Esophagus squamous epithelium (tissue), 5 donors: ENCODE measurements around the gene HMCN1. TPM values are rescaled to one million over a fixed set of nuclear protein-coding genes. Genes with fewer than 3 reads are reported as not detected.

Experiments used
- DNase-seq: peaks from one replicate; lab custom pipeline; 2025; lab: John Stamatoyannopoulos, UW
- H3K27ac ChIP-seq, 4 donors: fragments of 200-600 bp; sonication (generic); one replicate each; pipeline ENCODE4 v1.5.1; 2016 to 2019; ENCODE audit warnings: mild to moderate bottlenecking in 1 of 4
- H3K27me3 ChIP-seq, 4 donors: fragments of 200-600 bp; sonication (generic); 1 replicate in 3 of 4; 2 replicates in 1 of 4; pipeline versions ENCODE4 v1.5.1 to v1.6.0; 2017 to 2021; ENCODE audit warnings: antibody characterized with exemption in 1 of 4
- H3K36me3 ChIP-seq, 3 donors: fragments of 200-600 bp; sonication (generic); one replicate each; pipeline ENCODE4 v1.5.1; 2016 to 2019
- H3K4me1 ChIP-seq, 3 donors: fragments of 200-600 bp; sonication (generic); one replicate each; pipeline ENCODE4 v1.5.1; 2017 to 2019
- H3K4me3 ChIP-seq, 4 donors: fragments of 200-600 bp; sonication (generic); 1 replicate in 3 of 4; 2 replicates in 1 of 4; pipeline ENCODE4 v1.5.1; 2016 to 2019; ENCODE audit warnings: mild to moderate bottlenecking in 2 of 4, moderate library complexity in 1 of 4
- H3K9me3 ChIP-seq, 3 donors: fragments of 200-600 bp; sonication (generic); one replicate each; pipeline ENCODE4 v1.5.1; 2016 to 2019
- POLR2A ChIP-seq, 4 donors: fragments of 450-650 bp; IDR thresholded peaks; one replicate each; pipeline ENCODE4 v1.6.1; 2017; ENCODE audit warnings: antibody characterized with exemption in 4 of 4, mild to moderate bottlenecking in 4 of 4, moderate library complexity in 3 of 4
- WGBS, 2 donors: methylation state at CpG; one replicate each; pipeline ENCODE4 v1.1.5; 2018; 5-methylcytosine and 5-hydroxymethylcytosine counted together
- intact Hi-C: fragments of 100-400 bp; cut with DNase I; formaldehyde crosslinking; loops from one replicate; pipeline ENCODE4 v1.15.0; 2022
- total RNA-seq, 4 donors: library from RNA; depleted of rRNA; stranded (reverse); fragments of >200 nt; gene quantifications; one replicate each; pipeline ENCODE4 v1.1.0, GENCODE V29; 2016
- TF ChIP-seq, protein P1 (sequence below), 6 experiments: fragments of 450-650 bp in 4 of 6; fragments of 200-600 bp in 2 of 6; sonication (generic) in 2 of 6; IDR thresholded peaks; one replicate each; pipeline ENCODE4 v1.5.1; 2016 to 2019; ENCODE audit warnings: antibody characterized with exemption in 6 of 6, mild to moderate bottlenecking in 4 of 6, moderate library complexity in 4 of 6
- donor health status: DM: yes; HTN: yes; CAD: no.

HMCN1 gene
- total RNA-seq, 4 donors from 2014 or later: 0.49 to 6.7 (median 3.3) TPM

DNA sequence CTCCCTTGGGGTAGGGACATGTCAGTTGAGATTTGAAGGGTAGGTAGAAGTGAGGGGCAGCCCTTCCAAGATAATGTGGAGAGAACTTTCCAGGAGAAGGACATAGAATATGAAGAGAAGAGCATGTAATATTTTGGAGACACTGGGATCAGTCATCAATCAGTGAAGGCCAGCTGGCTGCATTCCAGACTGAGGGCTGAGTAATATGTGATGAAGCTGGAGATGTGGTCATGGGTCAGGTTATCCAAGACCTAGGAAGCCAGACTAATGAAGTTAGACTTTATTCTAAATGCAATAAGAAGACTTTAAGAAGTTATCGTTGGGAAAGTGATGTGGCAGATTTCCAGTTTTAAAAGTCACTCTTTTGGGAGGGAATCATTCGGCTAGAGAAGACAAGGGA is 262.0 kb downstream of the HMCN1 start:
- DNase-seq: no peak
- no peak overlapping the region for H3K4me3 ChIP-seq
- intact Hi-C loops: no loop called here
- 40 to 60% methylated on average over 2 of the region's 2 CpGs for WGBS, 2 donors
- H3K36me3 ChIP-seq: no peaks in the 10 kb centered on the region
- H3K9me3 ChIP-seq: no peaks in the 10 kb centered on the region
- H3K4me1 ChIP-seq: no peaks in the 10 kb centered on the region
- TF ChIP-seq, protein P1, sequence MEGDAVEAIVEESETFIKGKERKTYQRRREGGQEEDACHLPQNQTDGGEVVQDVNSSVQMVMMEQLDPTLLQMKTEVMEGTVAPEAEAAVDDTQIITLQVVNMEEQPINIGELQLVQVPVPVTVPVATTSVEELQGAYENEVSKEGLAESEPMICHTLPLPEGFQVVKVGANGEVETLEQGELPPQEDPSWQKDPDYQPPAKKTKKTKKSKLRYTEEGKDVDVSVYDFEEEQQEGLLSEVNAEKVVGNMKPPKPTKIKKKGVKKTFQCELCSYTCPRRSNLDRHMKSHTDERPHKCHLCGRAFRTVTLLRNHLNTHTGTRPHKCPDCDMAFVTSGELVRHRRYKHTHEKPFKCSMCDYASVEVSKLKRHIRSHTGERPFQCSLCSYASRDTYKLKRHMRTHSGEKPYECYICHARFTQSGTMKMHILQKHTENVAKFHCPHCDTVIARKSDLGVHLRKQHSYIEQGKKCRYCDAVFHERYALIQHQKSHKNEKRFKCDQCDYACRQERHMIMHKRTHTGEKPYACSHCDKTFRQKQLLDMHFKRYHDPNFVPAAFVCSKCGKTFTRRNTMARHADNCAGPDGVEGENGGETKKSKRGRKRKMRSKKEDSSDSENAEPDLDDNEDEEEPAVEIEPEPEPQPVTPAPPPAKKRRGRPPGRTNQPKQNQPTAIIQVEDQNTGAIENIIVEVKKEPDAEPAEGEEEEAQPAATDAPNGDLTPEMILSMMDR (IDR thresholded peaks at IDR 0.05): no peak
- no peak for TF ChIP-seq POLR2A (IDR thresholded peaks at IDR 0.05)
- no peaks in the 10 kb centered on the region for H3K27me3 ChIP-seq
- H3K27ac ChIP-seq: no peak overlapping the region

DNA sequence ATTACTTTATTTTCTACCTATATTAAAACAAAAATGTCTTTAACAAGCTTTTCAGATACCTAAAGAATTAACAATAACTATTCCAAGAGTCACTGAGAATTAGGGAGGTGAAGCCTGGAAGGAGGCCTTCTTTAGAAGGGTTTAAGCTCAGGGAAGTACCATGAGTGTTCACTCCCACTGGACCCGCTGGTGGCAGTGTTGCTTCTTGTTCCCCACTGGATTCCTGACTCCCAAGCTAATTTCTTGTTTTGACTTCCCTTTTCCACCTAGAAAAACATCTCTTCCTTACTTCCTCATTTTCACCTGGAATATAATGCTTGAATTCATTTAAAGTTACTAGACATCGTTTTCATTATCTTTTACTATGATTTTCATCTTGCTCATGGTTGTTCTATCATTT is 264.2 kb downstream of the HMCN1 start:
- Histone ChIP-seq H3K4me1 (no peaks in the 10 kb centered on the region), H3K27ac (no peak overlapping the region), H3K9me3 (no peaks in the 10 kb centered on the region), H3K36me3 (no peaks in the 10 kb centered on the region), H3K27me3 (no peaks in the 10 kb centered on the region), H3K4me3 (no peak overlapping the region)
- DNase-seq: no peak
- TF ChIP-seq, protein P1 (IDR thresholded peaks at IDR 0.05): no peak
- TF ChIP-seq POLR2A (IDR thresholded peaks at IDR 0.05): no peak
- 80 to 86% methylated on average over 2 of the region's 2 CpGs for WGBS, 2 donors
- intact Hi-C loops: no loop called here

DNA sequence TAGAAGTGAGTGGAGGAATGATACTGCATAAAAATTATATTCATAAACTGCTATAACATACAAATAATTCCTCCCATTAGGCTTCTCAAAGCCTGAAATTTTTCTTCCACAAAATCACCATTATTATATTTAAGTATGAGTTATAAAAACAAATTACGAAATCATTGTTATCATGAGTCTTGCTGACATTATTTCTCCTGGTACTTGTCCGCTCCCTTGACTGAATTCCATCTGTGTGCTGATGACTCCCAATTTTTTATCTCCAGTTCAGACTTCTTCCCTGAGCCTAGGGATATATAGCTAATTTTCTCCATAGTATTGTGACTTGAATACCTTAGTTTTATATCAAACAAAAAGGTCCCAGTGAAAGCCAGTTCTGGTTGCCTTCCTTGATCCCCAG is 268.2 kb downstream of the HMCN1 start:
- H3K36me3 ChIP-seq: no peaks in the 10 kb centered on the region
- DNase-seq: no peak
- WGBS, 2 donors: 81 to 94% methylated on average over 2 of the region's 2 CpGs
- no peaks in the 10 kb centered on the region for H3K27me3 ChIP-seq
- no peaks in the 10 kb centered on the region for H3K9me3 ChIP-seq
- H3K4me3 ChIP-seq: no peak overlapping the region
- intact Hi-C loops: no loop called here
- no peak for TF ChIP-seq POLR2A (IDR thresholded peaks at IDR 0.05)
- TF ChIP-seq, protein P1 (IDR thresholded peaks at IDR 0.05): no peak
- no peaks in the 10 kb centered on the region for H3K4me1 ChIP-seq
- H3K27ac ChIP-seq: no peak overlapping the region

DNA sequence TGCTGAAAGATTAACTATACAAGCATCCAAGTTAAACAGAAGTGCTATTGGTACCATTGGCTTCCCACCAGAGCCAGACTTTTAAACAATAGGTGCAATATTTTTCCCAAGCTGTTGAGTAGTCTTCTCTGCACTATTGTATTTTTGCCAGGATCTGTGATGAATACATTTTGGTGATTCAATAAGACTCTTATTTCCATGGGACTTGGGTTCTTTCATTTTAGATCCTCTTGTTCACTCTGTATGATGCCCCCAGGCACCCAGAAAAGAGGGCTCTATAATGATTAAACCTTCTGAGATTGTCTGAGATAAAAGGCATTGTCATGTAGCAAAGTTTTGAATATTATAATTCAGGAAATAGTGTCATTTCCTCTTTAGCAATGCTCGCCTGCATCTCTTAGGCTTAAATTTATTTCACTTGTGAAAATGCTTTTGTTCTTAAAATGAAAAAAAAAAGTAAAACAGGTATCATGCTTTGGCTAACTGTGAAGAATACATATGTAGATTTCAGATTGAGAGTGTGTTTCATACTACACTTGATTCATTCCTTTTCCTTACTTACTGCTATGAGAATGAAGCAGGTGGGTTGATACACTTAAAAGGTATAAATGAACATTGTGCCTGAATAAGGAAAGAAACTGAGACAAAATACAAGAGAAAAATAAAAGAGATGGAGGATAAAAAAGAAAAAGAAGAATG is 275.0 kb downstream of the HMCN1 start:
- 8 to 27% methylated on average over 1 of the region's 1 CpG for WGBS, 2 donors
- Histone ChIP-seq H3K27ac (no peak overlapping the region), H3K27me3 (no peaks in the 10 kb centered on the region), H3K36me3 (no peaks in the 10 kb centered on the region), H3K4me3 (no peak overlapping the region), H3K9me3 (no peaks in the 10 kb centered on the region), H3K4me1 (peaks cover 0 to 15% (median 3%) of the 10 kb centered on the region in 3 donors)
- intact Hi-C loops: no loop called here
- no peak for DNase-seq
- TF ChIP-seq, protein P1 (IDR thresholded peaks at IDR 0.05): no peak
- TF ChIP-seq POLR2A (IDR thresholded peaks at IDR 0.05): no peak

DNA sequence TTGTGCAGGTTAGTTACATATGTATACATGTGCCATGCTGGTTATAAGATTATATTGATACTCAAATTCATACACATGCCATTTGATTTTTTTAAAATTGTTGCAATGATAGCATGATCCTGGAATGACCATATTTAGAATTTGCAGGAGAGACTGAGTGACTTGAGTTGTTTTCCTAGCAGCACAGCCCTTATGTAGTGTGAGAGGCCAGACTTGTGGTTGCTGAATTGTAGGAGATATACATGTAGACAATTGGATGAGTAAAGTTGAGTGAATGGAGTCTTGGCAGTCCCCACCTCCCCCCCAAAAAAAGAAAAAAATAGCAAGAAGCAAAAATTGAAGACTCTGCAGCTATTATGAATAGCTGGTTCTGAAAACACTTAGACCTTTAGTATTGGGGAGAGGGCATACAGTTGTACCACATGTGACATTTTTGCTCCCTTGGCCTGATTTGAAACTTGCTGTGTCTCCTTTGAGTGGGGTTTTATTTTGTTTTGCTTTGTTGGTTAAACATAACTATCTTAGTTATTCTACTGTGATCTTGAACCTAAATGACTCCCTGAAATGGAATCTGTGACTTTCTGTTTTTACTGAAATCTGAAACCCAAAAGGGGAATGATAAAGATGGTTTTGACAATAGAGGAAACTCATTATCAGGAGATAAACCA is 280.3 kb downstream of the HMCN1 start:
- TF ChIP-seq, protein P1 (IDR thresholded peaks at IDR 0.05): no peak
- no peak for TF ChIP-seq POLR2A (IDR thresholded peaks at IDR 0.05)
- peaks cover 0 to 5% (median under 1%) of the 10 kb centered on the region in 3 donors for H3K4me1 ChIP-seq
- intact Hi-C loops: no loop called here
- no peaks in the 10 kb centered on the region for H3K9me3 ChIP-seq
- DNase-seq: no peak
- no peaks in the 10 kb centered on the region for H3K36me3 ChIP-seq
- H3K27me3 ChIP-seq: no peaks in the 10 kb centered on the region
- H3K27ac ChIP-seq: no peak overlapping the region
- H3K4me3 ChIP-seq: no peak overlapping the region
